DMS53 treated with DMSO at 0.1 percent for 48 hours (cell line): ENCODE results near the gene CUTC.
"Not testable (repeated sequence)": the region's sequence is repeated elsewhere in the genome, so short reads cannot be mapped to it uniquely, and the experiment has no call there.

ENCODE experiments used
- DNase-seq: peaks from one replicate; lab custom pipeline; 2025; ENCODE audit not compliant: unreplicated experiment; lab: John Stamatoyannopoulos, UW

The CUTC gene

DNA sequence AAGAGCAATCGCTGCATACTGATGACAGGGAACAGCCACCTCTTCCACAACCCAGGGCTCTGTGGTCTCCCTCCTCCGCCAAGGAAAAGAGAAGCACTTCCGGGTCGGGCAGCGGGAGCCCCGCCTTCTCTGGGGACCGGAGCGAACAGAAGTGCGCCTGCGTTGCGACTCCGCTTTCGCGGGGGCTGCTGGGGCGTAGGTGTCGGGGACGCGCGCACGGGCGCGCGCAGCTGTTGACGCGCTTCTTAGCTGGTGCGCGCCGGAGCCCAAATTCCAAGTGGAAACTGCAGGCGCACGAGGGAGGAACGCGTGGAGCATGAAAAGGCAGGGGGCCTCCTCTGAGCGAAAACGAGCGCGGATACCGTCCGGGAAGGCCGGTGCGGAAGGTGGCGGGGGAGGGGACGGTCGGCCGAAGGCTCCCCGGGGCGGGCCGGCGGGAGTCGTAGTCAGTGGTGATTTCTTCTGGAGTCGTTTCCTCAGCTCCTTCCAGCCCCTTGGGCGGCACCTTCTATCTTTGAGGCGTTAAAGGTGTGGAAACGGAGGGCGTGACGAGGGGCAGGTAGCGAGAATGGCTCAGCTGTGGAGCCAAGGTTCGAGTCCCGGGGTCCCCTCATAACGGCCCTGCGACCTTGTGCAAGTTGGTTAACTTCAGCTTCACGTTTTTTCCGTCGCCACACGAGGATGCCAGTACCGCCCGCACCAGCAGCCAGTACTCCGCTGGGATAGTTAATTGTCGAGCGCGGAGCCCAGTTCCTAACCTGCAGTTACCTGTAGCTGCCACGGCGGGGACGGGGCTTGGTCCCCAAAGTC, at the start of gene CUTC, which contains the start of gene COX15:
Gene CUTC, plus strand, starts transcription at position 202 of the 810 bp plus-strand sequence. Its CDS starts 115 bp downstream, at position 317.
Gene COX15, minus strand, starts transcription at position 95 of the 810 bp plus-strand sequence. Its CDS starts 78 bp downstream, at position 17.
- DNase-seq, result peak; percentile 95

- no peak for DNase-seq
Measured at GRCh38 chr10:99682752-99683151, 49.3 kb upstream of the CUTC start.

- no peak for DNase-seq
Measured at GRCh38 chr10:99685597-99685967, 46.5 kb upstream of the CUTC start.

DNA sequence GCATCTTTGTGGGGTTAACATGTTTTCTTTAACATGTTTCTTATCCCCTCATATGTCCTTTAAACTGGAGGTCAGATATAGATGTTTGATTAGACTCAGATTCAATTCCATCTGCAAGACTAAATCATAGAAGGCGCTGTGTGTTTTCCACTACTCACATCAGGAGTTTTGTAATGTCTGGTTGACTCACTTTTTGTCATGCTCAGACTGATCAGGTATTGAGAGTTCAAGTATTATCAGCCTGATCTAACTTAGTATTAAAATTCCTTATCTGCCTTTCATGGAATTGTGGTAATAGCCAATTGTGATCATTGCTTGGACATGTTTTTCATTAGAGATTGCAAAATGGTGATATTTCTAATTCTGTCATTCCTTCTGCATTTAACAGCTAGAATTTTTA, 42.6 kb upstream of the CUTC start:
- no peak for DNase-seq

- no peak for DNase-seq
Measured at GRCh38 chr10:99693933-99694583, 38.0 kb upstream of the CUTC start.

DNA sequence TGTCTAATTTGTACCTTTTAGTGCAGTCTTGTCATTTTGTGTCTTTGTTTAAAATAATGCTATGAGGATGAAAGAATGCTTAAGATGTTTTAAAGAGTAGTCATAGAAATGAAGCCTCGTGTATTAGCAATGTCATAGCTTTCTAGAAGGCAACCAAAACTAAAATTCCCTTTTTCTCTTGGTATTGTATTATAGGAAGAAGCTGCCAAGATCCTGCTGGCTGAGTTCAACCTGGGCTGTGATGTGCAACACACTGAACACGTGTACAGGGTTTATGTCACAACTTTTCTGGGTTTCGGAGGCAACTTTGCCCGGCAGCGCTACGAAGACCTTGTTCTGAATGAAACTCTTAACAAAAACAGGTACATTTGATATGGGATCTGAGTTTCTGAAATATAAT, 36.3 kb upstream of the CUTC start:
- no peak for DNase-seq

- DNase-seq, result no peak
Measured at GRCh38 chr10:99698504-99699080, 33.4 kb upstream of the CUTC start.

DNA sequence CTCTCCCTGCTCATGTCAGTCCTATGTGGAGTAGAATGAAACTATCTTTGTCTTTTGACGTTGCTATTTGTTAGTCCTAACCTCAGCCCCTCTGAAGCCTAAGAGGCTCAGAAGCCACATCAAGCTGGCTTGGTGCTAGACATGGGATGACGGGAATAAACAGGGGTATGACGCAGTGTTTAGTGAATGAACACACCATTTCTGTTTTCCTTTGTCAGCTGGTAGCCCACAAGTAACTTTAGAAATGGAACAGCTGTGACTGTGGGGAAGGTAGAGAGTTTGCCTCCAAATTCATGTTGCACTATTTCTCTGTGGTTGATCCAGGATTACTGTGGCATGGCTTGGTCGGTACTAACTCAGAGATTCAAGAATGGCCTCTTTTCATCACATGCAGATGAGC, 31.4 kb upstream of the CUTC start:
- DNase-seq, result no peak

DNA sequence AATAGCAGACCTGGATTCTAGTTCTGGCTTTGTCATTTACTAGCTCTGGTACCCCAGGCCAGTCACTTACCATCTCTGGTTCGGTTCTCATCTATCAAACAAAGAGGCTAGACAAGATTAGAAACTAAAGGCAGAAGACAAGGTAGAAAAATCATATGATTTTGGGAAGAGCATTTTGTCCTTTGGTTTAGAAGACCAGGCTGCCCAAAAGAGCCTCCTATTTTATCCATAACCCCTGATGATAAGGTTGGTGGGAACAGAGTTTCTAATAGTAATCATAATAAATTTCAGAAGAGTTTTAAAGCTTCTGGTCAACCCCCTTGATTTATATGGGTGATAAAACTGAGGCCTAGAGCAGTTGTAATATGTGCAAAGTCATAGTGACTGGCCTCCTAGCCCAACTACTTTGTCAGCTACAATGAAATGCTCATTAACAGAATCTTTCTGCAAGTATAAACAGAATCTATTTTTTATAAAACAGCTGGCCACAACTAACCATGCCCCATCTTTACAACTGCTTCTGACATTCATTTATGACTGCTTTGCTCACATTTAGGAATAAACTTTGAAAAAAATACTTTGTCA, 23.5 kb upstream of the CUTC start:
- no peak for DNase-seq

DNA sequence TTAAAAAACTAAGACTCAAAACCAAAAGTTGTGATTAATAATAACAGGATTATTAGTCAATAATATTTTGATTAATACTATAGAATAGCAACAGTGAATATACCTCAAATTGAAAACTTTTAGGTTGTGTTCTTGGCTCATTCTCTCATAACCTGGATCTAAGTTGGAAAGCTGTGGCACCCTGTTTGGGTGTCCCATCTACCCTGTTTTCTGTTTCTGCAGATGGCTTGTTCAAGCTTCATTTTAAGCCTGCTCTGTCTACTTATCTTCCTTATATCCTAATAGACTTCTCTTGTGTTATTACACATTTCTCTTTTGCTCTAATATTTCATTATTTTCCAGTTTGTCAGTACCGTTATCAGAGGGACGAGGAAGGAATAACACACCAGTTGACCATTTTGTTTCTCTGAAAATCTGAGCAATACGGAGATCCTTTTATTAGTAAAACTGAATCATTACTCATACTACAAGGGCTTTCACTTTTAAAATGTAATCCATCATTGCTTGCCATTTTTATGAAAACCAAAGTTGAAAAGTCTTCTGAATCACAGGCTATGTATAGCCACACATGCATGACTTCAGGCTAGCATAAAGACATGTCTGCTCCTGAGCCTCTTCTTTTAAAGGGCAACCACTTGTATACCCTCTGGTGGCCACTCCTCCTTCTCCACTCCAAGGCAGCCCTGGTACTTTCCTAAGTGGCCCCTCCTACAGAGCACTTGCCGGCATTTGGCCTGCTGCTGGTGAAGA, 22.4 kb upstream of the CUTC start:
- DNase-seq, result no peak

DNA sequence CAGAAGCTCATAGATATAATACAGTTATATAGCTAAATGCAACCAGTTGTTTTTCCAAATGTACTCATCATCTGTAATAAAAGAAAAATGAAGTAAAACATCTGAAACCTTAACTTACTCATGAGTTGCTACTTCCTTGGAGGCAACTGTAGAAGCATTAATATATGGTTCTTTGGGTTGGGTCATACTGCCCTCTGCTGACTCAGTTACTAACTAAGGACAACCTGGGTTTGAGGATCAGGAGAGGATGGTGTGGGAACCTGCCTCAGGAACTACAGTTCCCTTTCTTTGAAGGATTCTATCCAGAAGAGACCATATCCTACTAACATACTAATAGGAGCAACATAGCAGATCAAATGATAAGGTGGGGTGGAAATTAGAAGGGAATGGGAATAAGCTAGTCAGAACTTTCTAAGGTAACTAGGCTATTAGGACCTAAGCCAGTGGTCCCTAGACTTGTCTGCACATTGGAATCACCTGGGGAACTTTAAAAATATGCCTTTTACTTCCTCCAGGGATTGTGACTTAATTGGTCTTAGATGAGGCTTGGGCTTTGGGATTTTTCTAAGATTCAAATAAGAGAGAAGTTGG, 20.8 kb upstream of the CUTC start:
- DNase-seq, result peak; percentile 45

GRCh38 chr10:99714446-99714845, 17.6 kb upstream of the CUTC start:
- no peak for DNase-seq

DNA sequence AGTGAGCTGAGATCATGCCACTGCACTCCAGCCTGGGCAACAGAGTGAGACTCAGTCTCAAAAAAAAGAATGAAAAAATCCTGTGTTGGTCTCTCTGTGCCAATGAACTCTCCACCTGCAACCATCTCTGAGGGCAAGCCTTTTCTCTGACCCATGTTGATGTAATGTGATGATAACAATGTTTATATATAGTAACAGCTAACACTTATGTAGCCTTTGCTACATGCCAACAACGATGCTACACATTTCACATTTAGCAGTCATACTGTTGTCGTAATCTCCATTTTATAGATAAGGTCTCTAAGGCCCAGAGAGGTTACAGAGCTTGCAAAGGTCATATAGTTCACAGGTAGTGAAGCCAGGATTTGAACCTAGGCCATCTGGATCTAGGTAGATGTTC, 11.6 kb upstream of the CUTC start:
- no peak for DNase-seq

GRCh38 chr10:99730026-99730425, 2.0 kb upstream of the CUTC start:
- DNase-seq, result no peak

DNA sequence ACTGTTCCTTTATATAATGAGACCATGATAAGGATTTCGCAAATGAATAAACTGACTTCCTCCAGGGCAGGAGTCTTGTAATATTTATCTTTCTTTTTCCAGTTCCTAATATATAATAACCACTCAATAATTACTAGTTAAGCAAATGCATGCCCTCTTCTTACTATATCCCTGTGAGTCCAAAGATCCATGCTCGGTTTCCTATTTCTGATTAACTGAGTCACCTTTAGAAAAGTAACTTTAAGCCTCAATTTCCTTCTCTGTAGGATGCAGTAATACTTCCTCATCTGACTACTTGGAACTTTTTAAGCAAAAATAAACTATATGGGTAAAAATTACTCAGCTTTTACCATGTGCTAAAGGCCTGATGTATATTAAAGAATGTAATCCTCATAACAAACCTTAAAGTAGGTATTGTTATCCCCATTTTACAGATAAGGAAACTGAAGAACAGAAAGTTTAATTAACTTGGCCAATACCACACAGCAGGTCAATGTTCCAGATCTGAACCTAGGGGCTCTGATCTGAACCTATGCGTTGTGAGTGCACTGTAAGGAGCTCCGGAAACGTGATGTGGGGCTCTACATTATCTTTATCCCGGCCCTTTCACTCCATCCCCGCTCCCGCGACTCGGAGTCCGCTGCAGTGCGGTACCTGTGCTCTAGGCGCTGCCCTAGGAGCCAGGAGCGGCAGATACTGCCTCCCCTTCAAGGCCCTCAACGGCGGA, 565 bp upstream of the CUTC start:
- DNase-seq, result no peak

DNA sequence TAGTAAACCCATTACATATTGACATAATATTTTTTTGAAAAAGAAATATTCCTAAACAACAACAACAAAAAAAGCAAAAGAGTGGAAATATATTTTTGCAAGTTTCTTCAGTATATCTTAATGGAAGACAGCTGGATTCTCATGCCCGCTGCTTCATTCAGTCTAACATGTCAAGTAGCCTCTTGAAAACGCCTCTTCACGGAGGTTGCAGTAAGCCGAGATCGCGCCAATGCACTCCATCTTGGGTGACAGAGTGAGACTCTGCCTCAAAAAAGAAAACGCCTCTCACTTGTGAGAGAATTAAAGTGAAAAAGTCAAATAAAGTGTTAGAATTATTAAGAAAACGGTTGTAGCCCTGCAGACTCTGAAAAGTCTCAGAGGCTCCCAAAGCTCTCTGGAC, 1.3 kb downstream of the CUTC start:
- DNase-seq, result no peak

DNA sequence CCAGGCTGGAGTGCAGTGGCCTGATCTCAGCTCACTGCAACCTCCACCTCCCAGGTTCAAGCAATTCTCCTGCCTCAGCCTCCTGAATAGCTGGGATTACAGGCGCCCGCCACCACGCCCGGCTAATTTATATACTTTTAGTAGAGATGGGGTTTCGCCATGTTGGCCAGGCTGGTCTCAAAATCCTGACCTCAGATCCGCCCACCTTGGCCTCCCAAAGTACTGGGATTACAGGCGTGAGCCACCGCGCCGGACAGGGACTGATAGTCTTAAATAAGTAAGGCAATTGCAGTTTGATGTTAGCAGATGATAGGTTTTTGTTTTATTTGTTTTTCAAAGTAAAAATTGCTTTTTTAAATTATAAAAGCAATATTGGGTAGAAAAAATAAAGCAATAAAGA, 2.1 kb downstream of the CUTC start:
- DNase-seq, result not testable (repeated sequence)

GRCh38 chr10:99740260-99740659, 8.2 kb downstream of the CUTC start:
- DNase-seq, result no peak

GRCh38 chr10:99740933-99741559, 9.0 kb downstream of the CUTC start:
- no peak for DNase-seq

DNA sequence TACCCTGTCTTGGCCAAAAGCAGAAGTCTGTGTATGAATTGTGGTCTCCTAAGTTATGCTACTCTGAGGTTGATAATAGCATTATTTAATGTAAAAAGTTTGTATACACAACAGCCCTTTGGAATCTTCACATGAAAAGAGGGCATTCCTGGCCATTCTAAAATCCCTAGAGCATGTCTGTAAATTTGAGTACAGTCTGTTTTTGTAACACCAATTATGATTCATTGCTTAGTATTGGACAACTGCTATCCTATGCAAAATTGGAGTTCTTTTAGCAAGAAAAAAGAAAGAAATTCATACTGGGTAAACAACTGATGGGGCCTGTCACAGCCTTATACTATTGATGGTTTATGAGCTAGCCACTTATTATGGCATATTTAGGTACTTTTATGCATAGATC, 10.2 kb downstream of the CUTC start:
- DNase-seq, result no peak
